Suppressor macrophage treated with lipopolysaccharide for 1 hour (primary cell): ENCODE results near the gene ERC1.
"Not testable (repeated sequence)": the region's sequence is repeated elsewhere in the genome, so short reads cannot be mapped to it uniquely, and the experiment has no call there.

Experiments
- DNase-seq, 3 donors: peaks; one replicate each; pipeline ENCODE4 v3.0.0-alpha.2; 2020 to 2022

Gene ERC1

GRCh38 chr12:1130571-1130970 is 139.5 kb downstream of the ERC1 start:
- DNase-seq = no peak

- DNase-seq = no peak
Measured at GRCh38 chr12:1131811-1132224, 140.8 kb downstream of the ERC1 start.

GRCh38 chr12:1132311-1132710 is 141.3 kb downstream of the ERC1 start:
- no peak for DNase-seq

GRCh38 chr12:1138691-1139090 is 147.7 kb downstream of the ERC1 start:
- no peak for DNase-seq

- not testable (repeated sequence) for DNase-seq
Measured at GRCh38 chr12:1146758-1147157, 155.7 kb downstream of the ERC1 start.

- peak; percentile 5 to 26 (median 21) for DNase-seq
Measured at GRCh38 chr12:1147821-1148220, 156.8 kb downstream of the ERC1 start.

- DNase-seq = no peak
Measured at GRCh38 chr12:1157046-1157445, 166.0 kb downstream of the ERC1 start.

GRCh38 chr12:1161197-1161596 is 170.2 kb downstream of the ERC1 start:
- DNase-seq = peak in 2 of 3 donors; percentile 8 to 25

DNA sequence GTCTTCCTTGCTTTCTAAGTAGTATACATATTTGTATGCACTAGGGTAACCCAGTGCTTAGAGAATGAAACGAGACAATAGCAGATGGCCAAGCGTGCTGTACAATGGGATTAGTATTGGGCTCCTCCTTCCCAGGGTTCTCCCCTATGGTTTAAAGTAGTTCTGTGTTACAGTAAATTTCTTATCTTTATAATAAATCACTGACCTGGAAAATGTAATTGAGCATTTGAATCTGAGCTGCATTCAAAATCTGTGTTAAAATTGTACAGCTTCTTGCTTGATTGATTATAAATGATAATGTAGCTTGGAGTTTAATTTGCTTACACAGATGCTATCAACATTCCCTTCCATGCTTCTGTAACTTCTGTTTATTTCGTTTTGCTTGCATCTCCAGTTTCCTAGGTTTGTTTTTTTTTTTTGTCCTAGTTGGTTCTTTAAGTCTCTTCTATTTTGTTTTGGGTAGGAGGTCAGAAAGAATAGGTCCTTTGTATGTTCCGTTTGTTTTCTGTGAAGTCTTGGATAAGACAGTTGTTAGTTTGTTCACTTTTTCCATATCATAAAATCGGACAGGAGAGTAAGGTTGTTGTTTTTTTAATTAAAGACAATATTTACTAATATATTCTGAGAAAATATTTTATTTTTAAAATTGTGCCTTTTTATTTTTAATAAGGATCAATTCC is 171.2 kb downstream of the ERC1 start:
- DNase-seq = no peak

GRCh38 chr12:1167784-1168183 is 176.8 kb downstream of the ERC1 start:
- DNase-seq = no peak

DNA sequence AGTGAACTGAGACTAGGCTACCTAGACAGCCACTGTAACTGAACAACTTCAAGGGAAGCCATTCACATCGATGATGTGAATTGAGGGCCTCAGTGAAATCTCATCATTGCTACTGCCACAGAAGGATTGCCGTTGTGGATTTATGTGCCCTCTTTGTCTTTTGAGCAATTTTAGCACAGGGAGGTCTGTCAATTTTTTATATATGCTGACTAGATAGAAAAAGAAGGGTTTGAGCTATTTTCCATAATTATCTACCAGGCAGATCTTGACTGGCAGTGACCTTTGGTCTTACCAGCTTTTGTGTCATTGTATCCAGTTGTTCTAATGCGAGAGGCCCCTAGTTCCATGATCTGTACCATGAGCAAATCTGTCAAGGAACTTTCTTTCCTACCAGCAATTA is 179.4 kb downstream of the ERC1 start:
- DNase-seq = no peak

DNA sequence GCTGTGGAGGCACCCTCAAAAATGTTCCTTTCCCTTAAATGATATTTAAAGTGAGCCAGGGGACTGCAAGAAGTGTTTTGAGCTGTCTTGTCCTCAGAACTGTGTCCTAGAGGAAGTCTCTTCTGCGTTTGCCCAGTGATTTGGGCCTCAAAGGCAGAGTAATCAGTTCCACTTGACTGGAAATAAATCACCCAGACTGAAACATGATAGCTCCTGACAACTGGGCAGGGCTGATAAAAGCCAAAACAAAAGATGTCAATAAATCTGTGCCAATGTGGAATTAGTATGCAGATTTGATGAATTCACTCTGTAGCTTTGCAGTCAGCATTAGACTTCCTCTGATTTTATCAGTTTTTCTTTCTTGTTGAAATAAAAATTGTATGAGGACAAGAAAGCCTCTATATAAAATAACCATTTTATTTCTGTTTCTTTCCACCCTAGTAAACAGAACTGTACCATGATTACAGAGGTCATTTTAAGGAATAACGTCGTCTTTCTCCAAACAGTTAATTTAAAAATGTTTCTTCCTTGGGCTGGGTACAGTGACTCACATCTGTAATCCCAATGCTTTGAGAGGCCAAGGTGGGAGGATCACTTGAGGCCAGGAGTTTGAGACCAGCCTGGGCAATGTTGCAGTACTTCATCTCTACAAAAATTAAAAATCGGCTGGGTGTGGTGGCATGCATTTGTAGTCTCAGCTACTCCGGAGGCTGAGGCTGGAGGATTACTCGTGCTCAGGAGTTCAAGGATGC is 180.8 kb downstream of the ERC1 start:
- DNase-seq = no peak

GRCh38 chr12:1173781-1174617 is 183.0 kb downstream of the ERC1 start:
- no peak for DNase-seq

DNA sequence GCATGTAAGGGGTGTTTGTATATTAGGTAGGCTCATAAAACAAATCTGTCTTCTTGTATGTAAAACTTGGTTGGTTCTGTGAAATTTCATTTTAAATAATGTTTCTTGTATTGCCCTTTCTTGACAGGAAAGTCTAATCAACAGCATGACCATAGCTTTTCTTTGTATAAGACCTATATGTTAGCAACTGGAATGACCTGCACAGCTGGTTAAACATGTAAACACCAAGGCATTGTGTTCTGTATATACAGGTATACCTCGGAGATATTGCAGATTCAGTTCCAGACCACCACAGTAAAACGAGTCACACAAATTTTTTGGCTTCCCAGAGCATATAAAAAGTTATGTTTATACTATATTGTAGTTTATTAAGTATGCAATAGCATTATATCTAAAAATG is 183.6 kb downstream of the ERC1 start:
- DNase-seq = no peak

DNA sequence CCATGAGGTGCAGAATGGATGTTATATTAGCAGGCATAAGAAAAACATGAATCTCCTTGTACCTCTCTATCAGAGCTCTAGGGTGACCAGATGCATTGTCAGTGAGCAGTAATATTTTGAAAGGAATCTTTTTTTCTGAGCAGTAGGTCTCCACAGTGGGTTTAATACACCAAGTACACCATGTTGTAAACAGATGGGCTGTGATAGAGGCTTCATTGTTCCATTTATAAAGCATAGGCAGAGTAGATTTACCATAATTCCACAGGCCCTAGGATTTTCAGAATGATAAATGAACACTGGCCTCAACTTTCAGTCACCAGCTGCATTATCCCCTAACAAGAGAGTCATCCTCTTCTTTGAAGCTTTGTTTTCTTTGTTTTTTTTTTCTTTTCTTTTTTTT is 185.2 kb downstream of the ERC1 start:
- DNase-seq = no peak

GRCh38 chr12:1179128-1179527 is 188.1 kb downstream of the ERC1 start:
- no peak for DNase-seq

GRCh38 chr12:1182069-1182468 is 191.0 kb downstream of the ERC1 start:
- DNase-seq = no peak

GRCh38 chr12:1184402-1184801 is 193.4 kb downstream of the ERC1 start:
- no peak for DNase-seq

DNA sequence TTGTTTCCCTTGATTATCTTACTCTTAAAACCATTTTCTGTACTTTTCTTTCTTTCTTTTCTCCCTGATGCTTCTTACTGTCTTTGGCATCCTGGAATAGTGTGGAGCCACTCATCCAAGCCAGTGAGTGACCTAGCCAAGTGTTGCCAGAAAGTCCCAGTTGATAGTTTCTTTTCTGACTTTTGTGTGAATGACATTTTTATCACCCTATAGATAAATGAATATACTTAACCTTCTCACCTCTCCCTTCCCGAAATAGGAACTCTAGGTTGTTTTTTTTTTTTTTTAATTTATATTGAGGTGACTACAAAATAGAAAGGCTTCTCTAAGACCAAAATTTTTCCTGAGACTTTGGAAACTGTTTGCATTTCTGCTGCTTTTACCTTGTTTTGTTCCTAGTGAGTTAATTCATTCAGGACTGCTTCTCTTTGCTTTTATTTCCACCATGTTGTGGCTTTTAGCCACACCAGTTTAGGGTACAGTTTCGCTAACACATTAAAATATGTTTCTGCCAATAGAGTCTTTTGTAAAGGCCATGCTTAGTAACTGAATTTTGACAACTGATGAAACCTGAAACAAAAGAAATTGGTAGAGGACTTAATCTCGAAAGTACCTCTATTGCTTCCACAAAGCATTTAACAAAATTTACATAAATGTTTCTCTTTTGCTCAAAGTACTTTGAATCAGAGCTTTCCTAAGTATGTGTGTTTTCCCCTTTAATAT is 194.6 kb downstream of the ERC1 start:
- DNase-seq = no peak

- no peak for DNase-seq
Measured at GRCh38 chr12:1186298-1186697, 195.3 kb downstream of the ERC1 start.

GRCh38 chr12:1188016-1188415 is 197.0 kb downstream of the ERC1 start:
- DNase-seq = peak in 2 of 3 donors; percentile 32 to 37

DNA sequence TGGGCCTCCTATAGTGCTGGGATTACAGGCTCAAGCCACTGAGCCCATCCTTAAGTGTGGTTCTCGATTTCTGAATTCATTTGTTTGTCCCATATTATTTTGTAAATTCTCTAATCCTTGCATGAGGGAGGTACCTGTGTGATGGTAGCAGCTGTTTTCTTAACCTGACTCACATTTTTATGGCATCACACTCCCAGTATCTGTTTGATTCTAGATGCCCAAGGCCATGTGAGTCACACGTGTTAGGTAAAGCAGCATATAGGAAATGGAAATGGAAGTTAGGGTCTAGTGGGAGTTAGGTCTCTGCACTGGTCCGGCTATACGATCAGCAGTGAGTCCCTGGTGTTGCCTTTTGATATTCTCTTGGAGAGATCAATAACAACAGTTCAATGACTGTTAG is 198.1 kb downstream of the ERC1 start:
- DNase-seq = no peak

- no peak for DNase-seq
Measured at GRCh38 chr12:1195513-1195912, 204.5 kb downstream of the ERC1 start.
